ENCODE results near the gene SLC38A9. TPM values are rescaled to one million over a fixed set of nuclear protein-coding genes. Genes with fewer than 3 reads are reported as not detected.

Gene SLC38A9
- total RNA-seq = 43.2 and 63.1 TPM in 2 replicates

GRCh38 chr5:55712023-55712859 lies at the start of gene SLC38A9:
SLC38A9 (minus strand) TSS chr5:55712324; CDS start chr5:55697958, 14,366 bp downstream.

GRCh38 chr5:55737793-55738192 lies 25.7 kb upstream of the SLC38A9 start, which contains the start of gene DDX4:
DDX4 (plus strand) TSS chr5:55738061; CDS start chr5:55738964, 903 bp downstream.

Small RNA genes lying within 50 kb of the gene (small RNA-seq; reads per million reads assigned to genes)
- not detected for gene AC016632.1

Other genes starting within 250 kb of the SLC38A9 start
- 21.6 and 31.2 TPM in 2 replicates for gene PLPP1, start 177.4 kb downstream of the SLC38A9 start, total RNA-seq
- gene DDX4, start 25.7 kb upstream of the SLC38A9 start, total RNA-seq = not detected in 2 replicates
- gene IL31RA, start 139.0 kb upstream of the SLC38A9 start, total RNA-seq = under 0.01 TPM in 1 of 2 replicates, not detected in the other